ENCODE data around the gene PLD6.
"Not testable (repeated sequence)": the region's sequence is repeated elsewhere in the genome, so short reads cannot be mapped to it uniquely, and the experiment has no call there.

The PLD6 gene

DNA sequence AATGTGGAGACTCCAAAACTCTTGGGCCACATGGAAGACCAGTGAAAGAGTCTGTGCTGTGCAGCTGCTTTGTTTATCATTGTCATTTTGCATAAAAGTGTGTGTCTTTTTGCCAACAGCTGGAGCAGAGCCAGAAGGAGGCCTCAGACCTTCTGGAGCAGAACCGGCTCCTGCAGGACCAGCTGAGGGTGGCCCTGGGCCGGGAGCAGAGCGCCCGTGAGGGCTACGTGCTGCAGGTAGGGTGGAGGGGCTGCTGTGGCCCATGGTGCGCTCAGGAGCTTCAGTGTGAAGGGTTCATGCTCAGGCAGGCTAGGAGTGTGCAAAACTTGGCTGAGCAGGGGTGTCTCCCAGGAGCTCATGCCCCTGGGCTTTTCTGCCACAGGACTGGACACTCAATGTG, 45.0 kb downstream of the PLD6 start:
- Histone ChIP-seq H3F3A (ENCODE audit: low read depth) (no peaks in the 10 kb centered on the region), H3K36me3 (ENCODE audit: insufficient read depth, low read length) (peaks cover 89% of the 10 kb centered on the region; the same call in 1 of the 2 replicates), H3K4me3 (ENCODE audit: low read length, poor library complexity, severe bottlenecking) (no peak overlapping the region), H3K27me3 (ENCODE audit: insufficient read depth, low read length, poor library complexity, severe bottlenecking) (no peaks in the 10 kb centered on the region), H3K9me2 (replicated peaks; ENCODE audit: low read depth, low read length) (no peaks in the 10 kb centered on the region), H2AFZ (ENCODE audit: low read length) (no peak overlapping the region), H3K4me1 (ENCODE audit: insufficient read depth, low read length, poor library complexity, severe bottlenecking) (no peaks in the 10 kb centered on the region), H3K9me3 (ENCODE audit: insufficient read depth, low read depth, low read length) (no peaks in the 10 kb centered on the region), H3K79me2 (ENCODE audit: insufficient read depth, low read length) (no peaks in the 10 kb centered on the region), H3K9ac (ENCODE audit: low read depth, low read length, poor library complexity, severe bottlenecking) (no peak overlapping the region), H4K20me1 (ENCODE audit: insufficient read depth, low read length, poor library complexity, severe bottlenecking) (no peaks in the 10 kb centered on the region), H3K4me2 (ENCODE audit: low read depth, low read length, poor library complexity, severe bottlenecking) (no peak overlapping the region)
- TF ChIP-seq, protein P1, sequence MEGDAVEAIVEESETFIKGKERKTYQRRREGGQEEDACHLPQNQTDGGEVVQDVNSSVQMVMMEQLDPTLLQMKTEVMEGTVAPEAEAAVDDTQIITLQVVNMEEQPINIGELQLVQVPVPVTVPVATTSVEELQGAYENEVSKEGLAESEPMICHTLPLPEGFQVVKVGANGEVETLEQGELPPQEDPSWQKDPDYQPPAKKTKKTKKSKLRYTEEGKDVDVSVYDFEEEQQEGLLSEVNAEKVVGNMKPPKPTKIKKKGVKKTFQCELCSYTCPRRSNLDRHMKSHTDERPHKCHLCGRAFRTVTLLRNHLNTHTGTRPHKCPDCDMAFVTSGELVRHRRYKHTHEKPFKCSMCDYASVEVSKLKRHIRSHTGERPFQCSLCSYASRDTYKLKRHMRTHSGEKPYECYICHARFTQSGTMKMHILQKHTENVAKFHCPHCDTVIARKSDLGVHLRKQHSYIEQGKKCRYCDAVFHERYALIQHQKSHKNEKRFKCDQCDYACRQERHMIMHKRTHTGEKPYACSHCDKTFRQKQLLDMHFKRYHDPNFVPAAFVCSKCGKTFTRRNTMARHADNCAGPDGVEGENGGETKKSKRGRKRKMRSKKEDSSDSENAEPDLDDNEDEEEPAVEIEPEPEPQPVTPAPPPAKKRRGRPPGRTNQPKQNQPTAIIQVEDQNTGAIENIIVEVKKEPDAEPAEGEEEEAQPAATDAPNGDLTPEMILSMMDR (conservative IDR thresholded peaks at IDR 0.05; ENCODE audit: low read length): no peak
- no peak for TF ChIP-seq EZH2phosphoT487 (IDR thresholded peaks at IDR 0.05; ENCODE audit: borderline replicate concordance)

DNA sequence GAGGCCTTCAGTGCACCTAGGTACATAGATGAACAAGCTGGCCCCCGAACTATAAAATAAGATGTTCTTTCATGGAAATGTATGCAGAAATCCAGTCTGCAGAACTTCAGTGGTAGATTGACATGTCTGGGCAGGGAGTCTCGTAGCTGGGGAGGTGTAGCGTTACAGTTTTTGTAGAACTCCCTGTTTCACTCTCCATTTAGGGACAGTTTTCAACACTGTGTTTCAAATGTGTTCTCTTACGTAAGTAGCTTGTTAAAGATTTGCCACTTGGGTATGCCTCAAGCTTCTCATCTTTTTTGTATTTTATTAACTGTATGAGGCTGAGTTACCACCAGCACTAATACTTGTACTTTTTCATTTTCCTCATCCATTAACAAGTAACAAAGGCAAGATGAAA, 46.6 kb downstream of the PLD6 start:
- H3K79me2 ChIP-seq (ENCODE audit: insufficient read depth, low read length): no peaks in the 10 kb centered on the region
- no peaks in the 10 kb centered on the region for H3K4me1 ChIP-seq (ENCODE audit: insufficient read depth, low read length, poor library complexity, severe bottlenecking)
- peaks cover 89% of the 10 kb centered on the region; the same call in 1 of the 2 replicates for H3K36me3 ChIP-seq (ENCODE audit: insufficient read depth, low read length)

DNA sequence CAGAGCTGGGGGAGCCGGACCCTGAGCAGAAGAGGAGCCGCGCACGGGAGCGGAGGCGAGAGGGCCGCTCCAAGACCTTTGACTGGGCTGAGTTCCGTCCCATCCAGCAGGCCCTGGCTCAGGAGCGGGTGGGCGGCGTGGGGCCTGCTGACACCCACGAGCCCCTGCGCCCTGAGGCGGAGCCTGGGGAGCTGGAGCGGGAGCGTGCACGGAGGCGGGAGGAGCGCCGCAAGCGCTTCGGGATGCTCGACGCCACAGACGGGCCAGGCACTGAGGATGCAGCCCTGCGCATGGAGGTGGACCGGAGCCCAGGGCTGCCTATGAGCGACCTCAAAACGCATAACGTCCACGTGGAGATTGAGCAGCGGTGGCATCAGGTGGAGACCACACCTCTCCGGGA, 47.6 kb downstream of the PLD6 start:
- H4K20me1 ChIP-seq (ENCODE audit: insufficient read depth, low read length, poor library complexity, severe bottlenecking); H3K4me2 ChIP-seq (ENCODE audit: low read depth, low read length, poor library complexity, severe bottlenecking); H3K79me2 ChIP-seq (ENCODE audit: insufficient read depth, low read length); H3K9me3 ChIP-seq (ENCODE audit: insufficient read depth, low read depth, low read length); H3K9ac ChIP-seq (ENCODE audit: low read depth, low read length, poor library complexity, severe bottlenecking); H3K4me1 ChIP-seq (ENCODE audit: insufficient read depth, low read length, poor library complexity, severe bottlenecking); H3K9me2 ChIP-seq (replicated peaks; ENCODE audit: low read depth, low read length); H3K4me3 ChIP-seq (ENCODE audit: low read length, poor library complexity, severe bottlenecking); H3F3A ChIP-seq (ENCODE audit: low read depth); H3K27me3 ChIP-seq (ENCODE audit: insufficient read depth, low read length, poor library complexity, severe bottlenecking); H2AFZ ChIP-seq (ENCODE audit: low read length): not testable (repeated sequence)
- peaks cover 95% of the 10 kb centered on the region; the same call in 1 of the 2 replicates for H3K36me3 ChIP-seq (ENCODE audit: insufficient read depth, low read length)

More for the DNA sequence above, 46.6 kb downstream of the PLD6 start:
- Histone ChIP-seq H3K9me3 (ENCODE audit: insufficient read depth, low read depth, low read length) (no peaks in the 10 kb centered on the region), H3K9me2 (replicated peaks; ENCODE audit: low read depth, low read length) (no peaks in the 10 kb centered on the region), H2AFZ (ENCODE audit: low read length) (no peak overlapping the region), H3K4me3 (ENCODE audit: low read length, poor library complexity, severe bottlenecking) (no peak overlapping the region), H4K20me1 (ENCODE audit: insufficient read depth, low read length, poor library complexity, severe bottlenecking) (no peaks in the 10 kb centered on the region), H3K9ac (ENCODE audit: low read depth, low read length, poor library complexity, severe bottlenecking) (no peak overlapping the region), H3K4me2 (ENCODE audit: low read depth, low read length, poor library complexity, severe bottlenecking) (no peak overlapping the region), H3F3A (ENCODE audit: low read depth) (no peaks in the 10 kb centered on the region), H3K27me3 (ENCODE audit: insufficient read depth, low read length, poor library complexity, severe bottlenecking) (no peaks in the 10 kb centered on the region)
- no peak for TF ChIP-seq EZH2phosphoT487 (IDR thresholded peaks at IDR 0.05; ENCODE audit: borderline replicate concordance)
- TF ChIP-seq, protein P1 (conservative IDR thresholded peaks at IDR 0.05; ENCODE audit: low read length): no peak

DNA sequence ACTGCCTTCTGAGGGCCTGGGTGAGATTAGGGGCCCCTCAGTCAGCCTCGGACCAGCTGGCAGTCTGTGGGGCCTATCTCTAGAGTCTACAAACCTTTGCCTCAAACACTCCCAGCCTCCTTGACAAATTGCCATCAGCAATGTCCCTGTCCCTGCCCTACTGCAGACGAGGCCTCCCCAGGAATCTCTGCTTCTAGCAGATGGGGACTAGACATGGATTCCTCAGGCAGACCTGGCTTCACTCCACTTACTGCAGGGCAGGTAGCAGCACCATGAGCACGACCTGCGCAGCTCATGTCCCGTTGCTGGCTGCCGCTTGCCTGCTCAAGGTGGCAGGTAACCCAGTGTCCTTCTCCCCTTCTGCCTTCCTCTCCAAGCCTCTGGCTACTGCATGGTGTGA, 49.1 kb downstream of the PLD6 start:
- no peaks in the 10 kb centered on the region for H4K20me1 ChIP-seq (ENCODE audit: insufficient read depth, low read length, poor library complexity, severe bottlenecking)
- no peak overlapping the region for H3K4me2 ChIP-seq (ENCODE audit: low read depth, low read length, poor library complexity, severe bottlenecking)
- H3K9ac ChIP-seq (ENCODE audit: low read depth, low read length, poor library complexity, severe bottlenecking): no peak overlapping the region
- no peaks in the 10 kb centered on the region for H3K9me3 ChIP-seq (ENCODE audit: insufficient read depth, low read depth, low read length)
- H3K79me2 ChIP-seq (ENCODE audit: insufficient read depth, low read length): no peaks in the 10 kb centered on the region
- H3F3A ChIP-seq (ENCODE audit: low read depth): no peaks in the 10 kb centered on the region
- H3K4me3 ChIP-seq (ENCODE audit: low read length, poor library complexity, severe bottlenecking): no peak overlapping the region
- no peaks in the 10 kb centered on the region for H3K9me2 ChIP-seq (replicated peaks; ENCODE audit: low read depth, low read length)
- no peak overlapping the region for H2AFZ ChIP-seq (ENCODE audit: low read length)
- peaks cover 94% of the 10 kb centered on the region; the same call in 1 of the 2 replicates for H3K36me3 ChIP-seq (ENCODE audit: insufficient read depth, low read length)
- no peaks in the 10 kb centered on the region for H3K27me3 ChIP-seq (ENCODE audit: insufficient read depth, low read length, poor library complexity, severe bottlenecking)
- H3K4me1 ChIP-seq (ENCODE audit: insufficient read depth, low read length, poor library complexity, severe bottlenecking): no peaks in the 10 kb centered on the region
- no peak for TF ChIP-seq EZH2phosphoT487 (IDR thresholded peaks at IDR 0.05; ENCODE audit: borderline replicate concordance)
- TF ChIP-seq, protein P1 (conservative IDR thresholded peaks at IDR 0.05; ENCODE audit: low read length): no peak

Measured in Loucy (cell line).